ENCODE results near the gene PLXNC1. TPM values are rescaled to one million over a fixed set of nuclear protein-coding genes. Genes with fewer than 3 reads are reported as not detected.

Gene PLXNC1
- total and polyA plus RNA-seq, 2 of the 8 experiments (the other 6 are each of a cell fraction or from before 2014, with no cell fraction given) = 0.83 to 2.0 TPM

DNA sequence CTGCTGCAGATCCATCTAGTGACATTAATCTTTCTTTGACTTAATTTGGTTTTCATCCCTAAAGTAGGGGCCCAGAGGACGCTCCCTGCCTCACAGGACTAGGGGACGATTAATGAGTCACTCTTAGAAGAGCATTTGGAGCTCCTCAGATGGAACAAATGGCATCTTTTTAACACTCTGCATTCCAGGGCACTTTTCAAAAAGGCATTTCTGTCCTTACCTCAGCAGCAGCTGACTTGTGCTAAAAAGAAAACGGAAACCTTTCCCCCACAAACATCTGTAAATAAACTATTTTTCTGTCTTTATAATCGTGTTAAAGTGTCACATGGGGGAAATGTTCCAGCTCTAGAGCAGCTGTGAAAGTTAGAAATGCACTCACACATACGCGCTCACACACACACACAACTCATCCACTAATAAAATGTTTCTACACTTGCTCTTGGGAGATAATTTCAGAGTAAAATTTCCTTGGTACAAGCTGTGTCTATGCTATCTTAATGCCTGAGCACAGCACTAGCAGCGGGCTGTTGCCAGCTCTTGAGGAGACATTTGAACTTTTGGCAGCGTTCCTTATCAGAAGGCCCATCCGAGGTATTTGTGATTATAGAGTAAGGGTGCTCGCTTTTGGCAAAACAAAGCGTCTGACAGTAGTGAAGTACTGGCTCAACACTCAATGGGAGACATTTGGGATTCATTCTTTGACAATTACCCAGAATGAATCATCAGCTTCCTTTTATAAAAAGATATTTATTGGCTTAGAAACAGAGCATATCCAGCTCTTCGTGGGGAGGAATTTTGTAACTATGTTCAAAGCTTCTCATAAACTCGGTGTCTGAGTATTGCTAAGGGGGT lies 141.3 kb downstream of the PLXNC1 start:
- Histone ChIP-seq H3K14ac (ENCODE audit: insufficient read length) (no peak overlapping the region), H3K79me2 (ENCODE audit: control insufficient read depth in 1 of 2, insufficient read depth in 2 of 2, low read length in 2 of 2) (no peaks in the 10 kb centered on the region), H2BK15ac (ENCODE audit: low read length) (no peak overlapping the region), H4K5ac (ENCODE audit: insufficient read length, low read depth, low read length) (no peak overlapping the region), H3K9me3 (ENCODE audit: insufficient read depth in 2 of 2, low read depth in 1 of 2, low read length in 1 of 2) (no peaks in the 10 kb centered on the region), H3K56ac (replicated peaks; ENCODE audit: insufficient read length, low read depth, low read length) (no peak overlapping the region), H4K91ac (replicated peaks; ENCODE audit: insufficient read length, low read length) (no peak overlapping the region), H2BK120ac (replicated peaks; ENCODE audit: low read depth, low read length) (no peak overlapping the region), H3K4ac (replicated peaks; ENCODE audit: insufficient read length, low read depth, low read length) (no peak overlapping the region), H2BK5ac (ENCODE audit: low read depth, low read length) (no peak overlapping the region), H4K20me1 (replicated peaks in 1 of 2; ENCODE audit: control insufficient read depth in 1 of 2, insufficient read depth in 2 of 2, low read length in 2 of 2) (no peaks in the 10 kb centered on the region), H3K9ac (replicated peaks in 1 of 4; ENCODE audit: extremely low read depth in 1 of 4, low read depth in 3 of 4, low read length in 3 of 4) (no peak overlapping the region), H3K4me1 (replicated peaks in 1 of 4; ENCODE audit: control insufficient read depth in 3 of 4, insufficient read depth in 4 of 4, low read length in 3 of 4) (peaks cover 0 to 18% (median 11%) of the 10 kb centered on the region in 4 experiments; a peak in 6 of 7 replicates), H3K23me2 (ENCODE audit: low read depth, low read length) (no peaks in the 10 kb centered on the region), H3K23ac (ENCODE audit: insufficient read length) (no peak overlapping the region), H3K4me2 (ENCODE audit: insufficient read depth in 1 of 2, low read depth in 2 of 2, low read length in 2 of 2) (no peak overlapping the region), H4K8ac (ENCODE audit: extremely low read depth, insufficient read depth, low read length) (no peak overlapping the region), H2BK20ac (ENCODE audit: low read length) (no peak overlapping the region), H3K79me1 (ENCODE audit: low read depth, low read length) (no peaks in the 10 kb centered on the region), H3K36me3 (ENCODE audit: control insufficient read depth in 2 of 4, insufficient read depth in 4 of 4, low read length in 3 of 4) (peaks cover 0 to 3% (median 0%) of the 10 kb centered on the region in 4 experiments; a peak in 3 of 8 replicates), H3K27ac (ENCODE audit: low read depth, low read length) (no peak overlapping the region), H2AK5ac (ENCODE audit: low read depth, low read length) (no peak overlapping the region), H2BK12ac (ENCODE audit: low read depth, low read length) (no peak overlapping the region), H3K27me3 (replicated peaks in 1 of 4; ENCODE audit: control insufficient read depth in 3 of 4, extremely low read depth in 1 of 4, insufficient read depth in 3 of 4, low read length in 3 of 4) (no peaks in the 10 kb centered on the region), H3K4me3 (ENCODE audit: extremely low read depth in 1 of 4, insufficient read depth in 2 of 4, low read depth in 3 of 4, low read length in 4 of 4) (no peak overlapping the region), H2AFZ (ENCODE audit: low read length) (no peak overlapping the region), H3K18ac (ENCODE audit: extremely low read depth, low read length) (no peak overlapping the region)
- ChIA-PET POLR2A (ENCODE audit: partially characterized antibody) (interaction anchor here (0.9 to 1.7 kb wide), 6 partner anchors 9 to 245 kb away, joined by 3 to 7 read pairs (median 3); no protein-coding TSS in a partner anchor), CTCF (ENCODE audit: partially characterized antibody) (interaction anchor here (0.6 to 2.4 kb wide), 17 partner anchors 9 to 619 kb away, joined by 3 to 10 read pairs (median 4); no protein-coding TSS in a partner anchor)
- 83% methylated on average over 13 of the region's 13 CpGs; no CpG with 5 or more reads in 1 of the 2 experiments for WGBS, 2 experiments (ENCODE audit: extremely low coverage in 1 of 2, insufficient coverage in 1 of 2, insufficient read length in 1 of 2, insufficient replicate concordance in 2 of 2, low coverage in 1 of 2, low lambda C conversion rate in 2 of 2, missing lambda C conversion rate in 1 of 2)
- no peak for FAIRE-seq
- DNase-seq (ENCODE audit: low read depth in 1 of 2, low spot score in 2 of 2) = peak in 1 of 2 experiments; percentile 31
- TF ChIP-seq EGR1 (IDR thresholded peaks at IDR 0.05; ENCODE audit: borderline replicate concordance, low read depth, low read length) = no peak
- TF ChIP-seq SRF (IDR thresholded peaks at IDR 0.05; ENCODE audit: low read depth, low read length) = no peak
- no peak for TF ChIP-seq RXRA (IDR thresholded peaks at IDR 0.05; ENCODE audit: insufficient read depth, low read depth, low read length)
